Cerebellar nuclear complex (tissue), 1 donor: Measurements from ENCODE around the gene OR2K2.
"Not testable (repeated sequence)": the region's sequence is repeated elsewhere in the genome, so short reads cannot be mapped to it uniquely, and the experiment has no call there.

Experiments
- DNase-seq, 2 experiments: peaks; one replicate each; lab custom pipeline; 2025; lab: John Stamatoyannopoulos, UW

Gene OR2K2

DNA sequence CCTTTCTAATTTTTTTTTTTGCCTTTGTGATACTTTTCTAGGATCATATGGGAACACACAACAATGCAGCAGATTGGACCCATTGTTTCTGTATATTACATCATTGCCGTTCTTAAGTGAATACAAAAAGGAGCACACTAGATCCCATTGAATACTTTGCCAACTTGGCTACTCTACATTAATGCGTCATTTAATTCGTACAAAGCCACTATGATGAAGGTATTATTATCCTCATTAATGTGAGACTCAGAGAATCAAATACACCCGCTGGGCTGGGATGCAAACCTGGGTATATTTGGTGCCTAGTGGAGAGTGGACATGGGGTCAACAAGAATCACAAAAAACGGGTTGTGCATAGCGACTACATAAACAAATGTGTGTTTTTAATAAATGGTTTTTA, 31.9 kb downstream of the OR2K2 start:
- no peak for DNase-seq

- no peak for DNase-seq
Observed at GRCh38 chr9:111297066-111297824, 32.8 kb downstream of the OR2K2 start.

GRCh38 chr9:111294691-111295451, 35.2 kb downstream of the OR2K2 start:
- no peak for DNase-seq

- no peak for DNase-seq
Observed at GRCh38 chr9:111287127-111287526, 42.9 kb downstream of the OR2K2 start.

DNA sequence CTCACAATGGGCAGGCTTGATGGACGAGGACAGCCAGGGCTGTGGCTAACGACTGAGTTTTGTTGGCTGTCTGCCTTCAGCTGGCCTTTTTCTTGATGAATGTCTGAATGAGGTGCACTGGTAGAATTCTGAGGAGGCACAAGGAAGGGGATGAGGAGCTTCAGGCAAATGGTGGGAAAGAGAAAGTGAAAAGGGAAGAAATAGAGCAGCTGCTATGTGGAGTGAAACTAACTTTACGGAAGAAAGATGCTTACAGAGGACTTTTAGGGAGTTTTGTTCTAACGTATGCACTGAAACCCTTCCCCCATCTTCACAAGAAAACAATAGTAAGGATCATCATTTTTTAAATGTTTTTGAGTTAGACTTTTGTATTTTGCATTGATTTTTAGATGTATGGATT, 45.3 kb downstream of the OR2K2 start:
- no peak for DNase-seq

DNA sequence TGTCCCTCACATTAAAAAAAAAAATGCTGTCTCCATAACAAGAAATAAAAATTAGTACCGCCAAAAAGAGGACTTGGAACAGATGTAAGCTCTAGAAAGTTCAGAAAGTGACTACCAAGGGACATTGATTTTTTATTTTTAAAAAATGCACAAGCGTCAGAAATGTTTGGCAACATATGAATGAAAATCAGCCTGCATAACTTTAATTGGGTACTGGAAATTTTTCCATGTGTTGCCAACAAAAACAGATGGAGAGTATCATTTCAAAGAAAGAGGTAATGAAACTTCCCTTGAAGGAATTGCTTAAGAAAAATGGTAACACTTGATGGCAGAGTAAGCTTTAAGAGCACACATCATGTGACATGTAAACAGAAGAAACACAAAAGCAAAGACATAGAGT, 47.2 kb downstream of the OR2K2 start:
- no peak for DNase-seq

DNA sequence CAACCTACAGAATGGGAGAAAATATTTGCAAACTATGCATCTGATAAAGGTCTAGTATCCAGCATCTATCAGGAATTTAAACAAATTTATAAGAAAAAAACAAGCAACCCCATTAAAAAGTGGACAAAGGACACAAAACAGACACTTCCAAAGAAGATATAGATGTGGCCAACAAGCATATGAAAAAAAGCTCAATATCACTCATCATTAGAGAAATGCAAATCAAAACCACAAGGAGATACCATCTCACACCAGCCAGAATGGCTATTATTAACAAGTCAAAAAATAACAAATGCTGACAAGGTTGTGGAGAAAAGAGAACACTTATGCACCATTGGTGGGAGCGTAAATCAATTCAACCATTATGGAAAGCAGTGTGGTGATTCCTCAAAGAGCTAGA, 49.2 kb downstream of the OR2K2 start:
- not testable (repeated sequence) for DNase-seq
